Measurements from ENCODE around the gene FAM163B.

FAM163B gene

GRCh38 chr9:133595910-133596309 lies 13.3 kb downstream of the FAM163B start:
- no peak for DNase-seq

GRCh38 chr9:133594310-133594709 lies 14.9 kb downstream of the FAM163B start:
- DNase-seq, result no peak

GRCh38 chr9:133593587-133594253 lies 15.5 kb downstream of the FAM163B start:
- DNase-seq, result no peak

GRCh38 chr9:133592731-133593409 lies 16.3 kb downstream of the FAM163B start:
- no peak for DNase-seq

GRCh38 chr9:133591985-133592384 lies 17.2 kb downstream of the FAM163B start:
- DNase-seq, result no peak

GRCh38 chr9:133591116-133591910 lies 17.9 kb downstream of the FAM163B start:
- peak; percentile 22 for DNase-seq

- DNase-seq, result no peak
Measured at GRCh38 chr9:133590231-133590855, 18.8 kb downstream of the FAM163B start.

- no peak for DNase-seq
Measured at GRCh38 chr9:133589454-133590227, 19.5 kb downstream of the FAM163B start.

- DNase-seq, result no peak
Measured at GRCh38 chr9:133587466-133587865, 21.7 kb downstream of the FAM163B start.

- no peak for DNase-seq
Measured at GRCh38 chr9:133587051-133587450, 22.1 kb downstream of the FAM163B start.

- DNase-seq, result peak; percentile 39
Measured at GRCh38 chr9:133585481-133586351, 23.5 kb downstream of the FAM163B start.

- peak; percentile 93 for DNase-seq
Measured at GRCh38 chr9:133584559-133585476, 24.4 kb downstream of the FAM163B start.

- DNase-seq, result no peak
Measured at GRCh38 chr9:133584167-133584558, 25.0 kb downstream of the FAM163B start.

- no peak for DNase-seq
Measured at GRCh38 chr9:133583586-133583985, 25.6 kb downstream of the FAM163B start.

GRCh38 chr9:133583111-133583510 lies 26.1 kb downstream of the FAM163B start:
- no peak for DNase-seq

GRCh38 chr9:133582501-133583045 lies 26.6 kb downstream of the FAM163B start:
- no peak for DNase-seq

- DNase-seq, result no peak
Measured at GRCh38 chr9:133581513-133582343, 27.5 kb downstream of the FAM163B start.

- DNase-seq, result no peak
Measured at GRCh38 chr9:133581011-133581410, 28.2 kb downstream of the FAM163B start.

- DNase-seq, result no peak
Measured at GRCh38 chr9:133580419-133580738, 28.8 kb downstream of the FAM163B start.
